ENCODE data around the gene KSR1. TPM values are rescaled to one million over a fixed set of nuclear protein-coding genes. Genes with fewer than 3 reads are reported as not detected.

Gene KSR1
- total and polyA plus RNA-seq, 2 of the 8 experiments (the other 6 are each of a cell fraction or from before 2014, with no cell fraction given), result 14.1 to 34.7 TPM

- no peaks in the 10 kb centered on the region for H3K79me1 ChIP-seq (ENCODE audit: low read depth, low read length)
- H3K18ac ChIP-seq (ENCODE audit: extremely low read depth, low read length), result no peak overlapping the region
- H3K4ac ChIP-seq (replicated peaks; ENCODE audit: insufficient read length, low read depth, low read length), result no peak overlapping the region
- FAIRE-seq (no peak), DNase-seq (ENCODE audit: low read depth in 1 of 2, low spot score in 2 of 2) (no peak)
- H3K14ac ChIP-seq (ENCODE audit: insufficient read length), result no peak overlapping the region
- no peaks in the 10 kb centered on the region for H3K79me2 ChIP-seq (ENCODE audit: control insufficient read depth in 1 of 2, insufficient read depth in 2 of 2, low read length in 2 of 2)
- H3K9ac ChIP-seq (replicated peaks in 1 of 4; ENCODE audit: extremely low read depth in 1 of 4, low read depth in 3 of 4, low read length in 3 of 4), result no peak overlapping the region
- H3K4me3 ChIP-seq (ENCODE audit: extremely low read depth in 1 of 4, insufficient read depth in 2 of 4, low read depth in 3 of 4, low read length in 4 of 4), result no peak overlapping the region
- 89% methylated on average over 5 of the region's 7 CpGs; no CpG with 5 or more reads in 1 of the 2 experiments for WGBS, 2 experiments (ENCODE audit: extremely low coverage in 1 of 2, insufficient coverage in 1 of 2, insufficient read length in 1 of 2, insufficient replicate concordance in 2 of 2, low coverage in 1 of 2, low lambda C conversion rate in 2 of 2, missing lambda C conversion rate in 1 of 2)
- H2AFZ ChIP-seq (ENCODE audit: low read length), result no peak overlapping the region
- no peak overlapping the region for H4K5ac ChIP-seq (ENCODE audit: insufficient read length, low read depth, low read length)
- no peak overlapping the region for H3K4me2 ChIP-seq (ENCODE audit: insufficient read depth in 1 of 2, low read depth in 2 of 2, low read length in 2 of 2)
- H2BK15ac ChIP-seq (ENCODE audit: low read length), result no peak overlapping the region
- no peaks in the 10 kb centered on the region for H4K20me1 ChIP-seq (replicated peaks in 1 of 2; ENCODE audit: control insufficient read depth in 1 of 2, insufficient read depth in 2 of 2, low read length in 2 of 2)
- ChIA-PET POLR2A (ENCODE audit: partially characterized antibody) (no interaction called here), CTCF (ENCODE audit: partially characterized antibody) (interaction anchor here (0.8 to 2.3 kb wide), 14 partner anchors 9 to 177 kb away, joined by 3 to 15 read pairs (median 5); no protein-coding TSS in a partner anchor)
- no peak overlapping the region for H2AK5ac ChIP-seq (ENCODE audit: low read depth, low read length)
- no peaks in the 10 kb centered on the region for H3K27me3 ChIP-seq (replicated peaks in 1 of 4; ENCODE audit: control insufficient read depth in 3 of 4, extremely low read depth in 1 of 4, insufficient read depth in 3 of 4, low read length in 3 of 4)
- no peaks in the 10 kb centered on the region; a peak in 1 of 7 replicates for H3K4me1 ChIP-seq (replicated peaks in 1 of 4; ENCODE audit: control insufficient read depth in 3 of 4, insufficient read depth in 4 of 4, low read length in 3 of 4)
- no peak overlapping the region for H2BK5ac ChIP-seq (ENCODE audit: low read depth, low read length)
- H3K23ac ChIP-seq (ENCODE audit: insufficient read length), result no peak overlapping the region
- H2BK120ac ChIP-seq (replicated peaks; ENCODE audit: low read depth, low read length), result no peak overlapping the region
- H3K27ac ChIP-seq (ENCODE audit: low read depth, low read length), result no peak overlapping the region
- H2BK20ac ChIP-seq (ENCODE audit: low read length), result no peak overlapping the region
- H4K91ac ChIP-seq (replicated peaks; ENCODE audit: insufficient read length, low read length), result no peak overlapping the region
- H4K8ac ChIP-seq (ENCODE audit: extremely low read depth, insufficient read depth, low read length), result no peak overlapping the region; the same call in 1 of the 2 replicates
- H3K23me2 ChIP-seq (ENCODE audit: low read depth, low read length), result no peaks in the 10 kb centered on the region
- no peak overlapping the region for H2BK12ac ChIP-seq (ENCODE audit: low read depth, low read length)
- H3K36me3 ChIP-seq (ENCODE audit: control insufficient read depth in 2 of 4, insufficient read depth in 4 of 4, low read length in 3 of 4), result no peaks in the 10 kb centered on the region
- H3K9me3 ChIP-seq (ENCODE audit: insufficient read depth in 2 of 2, low read depth in 1 of 2, low read length in 1 of 2), result no peaks in the 10 kb centered on the region
- no peak overlapping the region for H3K56ac ChIP-seq (replicated peaks; ENCODE audit: insufficient read length, low read depth, low read length)
- TF ChIP-seq SP4 (IDR thresholded peaks at IDR 0.05; ENCODE audit: low read length) (no peak), USF2 (IDR thresholded peaks at IDR 0.05; ENCODE audit: low read length) (no peak), HDAC2 (IDR thresholded peaks at IDR 0.05; ENCODE audit: borderline replicate concordance in 1 of 2, low read depth in 2 of 2, low read length in 2 of 2) (no peak), POLR2A (IDR thresholded peaks at IDR 0.05; ENCODE audit: control extremely low read depth in 1 of 2, low read depth in 2 of 2, low read length in 2 of 2) (no peak), TEAD4 (IDR thresholded peaks at IDR 0.05; ENCODE audit: low read depth, low read length) (no peak), ZNF274 (IDR thresholded peaks at IDR 0.05; ENCODE audit: borderline replicate concordance, extremely low read depth, low read length) (no peak), ATF3 (IDR thresholded peaks at IDR 0.05; ENCODE audit: insufficient read depth, low read depth, low read length) (no peak), RXRA (IDR thresholded peaks at IDR 0.05; ENCODE audit: insufficient read depth, low read depth, low read length) (no peak), GABPA (IDR thresholded peaks at IDR 0.05; ENCODE audit: borderline replicate concordance, insufficient read depth, low read length) (no peak), BCL11A (IDR thresholded peaks at IDR 0.05; ENCODE audit: low read depth in 2 of 2, low read length in 2 of 2) (no peak), SRF (IDR thresholded peaks at IDR 0.05; ENCODE audit: low read depth, low read length) (no peak)
- TF ChIP-seq, protein P1, sequence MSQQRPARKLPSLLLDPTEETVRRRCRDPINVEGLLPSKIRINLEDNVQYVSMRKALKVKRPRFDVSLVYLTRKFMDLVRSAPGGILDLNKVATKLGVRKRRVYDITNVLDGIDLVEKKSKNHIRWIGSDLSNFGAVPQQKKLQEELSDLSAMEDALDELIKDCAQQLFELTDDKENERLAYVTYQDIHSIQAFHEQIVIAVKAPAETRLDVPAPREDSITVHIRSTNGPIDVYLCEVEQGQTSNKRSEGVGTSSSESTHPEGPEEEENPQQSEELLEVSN (IDR thresholded peaks at IDR 0.05), result no peak
These were observed 25.8 kb upstream of the KSR1 start for GRCh38 chr17:27430383-27430840.

All from H1 (cell line).